Measurements from ENCODE around the gene FKBP14.

FKBP14 gene

DNA sequence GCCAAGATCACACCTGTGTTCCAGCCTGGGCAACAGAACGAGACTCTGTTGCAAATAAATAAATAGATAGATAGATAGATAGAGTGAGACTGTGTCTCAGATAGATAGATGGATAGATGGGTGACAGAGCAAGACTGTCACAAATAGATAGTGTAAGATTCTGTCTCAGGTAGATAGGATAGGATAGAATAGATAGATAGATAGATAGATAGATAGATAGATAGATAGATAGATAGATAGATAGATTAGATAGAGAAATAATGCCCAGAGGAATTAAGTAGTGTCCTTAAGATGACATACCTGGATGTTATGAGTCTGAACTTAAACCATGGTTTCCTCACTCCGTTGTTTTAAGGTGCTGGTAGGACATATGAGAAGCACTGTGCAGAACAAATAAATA, 9.7 kb upstream of the FKBP14 start:
- Histone ChIP-seq H3K4me3 (no peak overlapping the region), H3K36me3 (peaks cover 0 to 35% (median 15%) of the 10 kb centered on the region in 11 experiments; a peak in 14 of 22 replicates), H4K20me1 (peaks cover 0 to 18% (median 11%) of the 10 kb centered on the region in 11 experiments; a peak in 12 of 22 replicates), H3K4me2 (no peak overlapping the region), H3K4me1 (peaks cover 8 to 16% (median 11%) of the 10 kb centered on the region in 10 experiments; a peak in 19 of 20 replicates), H3K27me3 (no peaks in the 10 kb centered on the region), H3K27ac (no peak overlapping the region), H3K9ac (no peak overlapping the region), H3K9me3 (replicated peaks in 1 of 11) (peaks cover 2 to 16% (median 13%) of the 10 kb centered on the region in 11 experiments; a peak in 20 of 22 replicates)
- TF ChIP-seq Cebpa-rat (IDR thresholded peaks at IDR 0.05) = no peak

DNA sequence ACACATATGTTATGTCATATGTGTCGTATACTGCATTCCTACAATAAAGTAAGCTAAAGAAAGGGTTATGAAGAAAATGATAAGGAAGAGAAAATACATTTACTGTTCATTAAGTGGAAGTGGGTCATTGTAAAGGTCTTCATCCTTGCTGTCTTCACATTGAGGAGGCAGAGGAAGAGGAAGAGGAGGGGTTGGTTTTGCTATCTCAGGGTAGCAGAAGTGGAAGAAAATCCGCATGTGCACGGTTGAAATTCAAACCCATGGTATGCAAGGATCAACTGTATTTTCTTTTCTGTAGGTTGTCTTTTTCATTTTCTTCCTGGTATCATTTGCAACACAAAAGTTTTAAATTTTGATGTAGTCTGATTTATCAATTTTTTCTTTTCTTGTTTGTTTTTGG, 8.0 kb upstream of the FKBP14 start:
- H3K27me3 ChIP-seq = no peaks in the 10 kb centered on the region
- H3K36me3 ChIP-seq = peaks cover 0 to 28% (median 8%) of the 10 kb centered on the region in 11 experiments; a peak in 7 of 22 replicates
- peaks cover 19 to 33% (median 28%) of the 10 kb centered on the region in 10 experiments for H3K4me1 ChIP-seq
- H4K20me1 ChIP-seq = peaks cover 0 to 35% (median 27%) of the 10 kb centered on the region in 11 experiments; a peak in 17 of 22 replicates
- no peak overlapping the region for H3K4me2 ChIP-seq
- no peak overlapping the region for H3K27ac ChIP-seq
- H3K9ac ChIP-seq = no peak overlapping the region
- no peak overlapping the region for H3K4me3 ChIP-seq
- peaks cover 0 to 4% (median 0%) of the 10 kb centered on the region in 11 experiments; a peak in 2 of 22 replicates for H3K9me3 ChIP-seq (replicated peaks in 1 of 11)
- no peak for TF ChIP-seq Cebpa-rat (IDR thresholded peaks at IDR 0.05)

DNA sequence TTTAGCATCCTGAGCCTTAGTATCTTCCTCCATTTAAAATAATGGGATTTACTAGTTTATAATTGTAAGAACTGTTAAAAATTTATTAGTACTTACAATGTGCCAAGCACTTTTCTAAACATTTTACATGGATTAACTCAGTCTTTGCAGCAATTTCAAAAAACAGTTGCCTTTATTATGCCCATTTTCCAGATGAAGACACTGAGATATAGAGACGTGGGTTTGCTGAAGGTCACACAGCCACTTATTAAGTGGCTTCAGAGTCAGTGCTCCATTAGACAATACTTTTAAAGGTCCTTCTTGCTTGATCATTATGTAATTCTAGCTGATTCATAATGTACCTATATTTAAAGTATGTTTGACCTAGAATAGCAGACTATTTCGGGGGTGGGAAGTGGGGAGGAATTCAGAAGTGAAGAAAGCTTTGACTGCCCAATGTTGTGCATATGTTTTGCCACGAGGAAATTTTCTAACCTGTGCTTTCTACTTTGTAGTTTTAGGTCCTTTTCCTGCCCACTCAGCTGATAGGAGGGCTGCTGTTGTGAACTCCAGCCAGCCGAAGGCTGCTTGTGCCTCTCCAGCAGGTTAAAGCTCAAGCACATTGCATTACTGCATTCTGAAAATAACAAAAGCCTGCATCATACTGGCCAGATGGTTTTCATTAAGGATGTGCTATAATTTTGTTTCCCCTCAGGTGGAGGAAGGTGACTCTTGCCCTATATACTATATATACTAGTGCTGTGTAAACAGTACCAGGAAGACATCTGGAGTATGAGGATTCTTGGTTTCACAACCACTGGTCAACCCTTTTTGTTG, 6.0 kb upstream of the FKBP14 start:
- Histone ChIP-seq H3K9ac (no peak overlapping the region), H3K36me3 (peaks cover 0 to 25% (median 8%) of the 10 kb centered on the region in 11 experiments; a peak in 7 of 22 replicates), H3K4me3 (no peak overlapping the region), H3K4me1 (peaks cover 25 to 38% (median 35%) of the 10 kb centered on the region in 10 experiments), H3K9me3 (replicated peaks in 1 of 11) (no peaks in the 10 kb centered on the region), H4K20me1 (peaks cover 0 to 41% (median 27%) of the 10 kb centered on the region in 11 experiments; a peak in 16 of 22 replicates), H3K4me2 (peak overlapping the region; percentile 1 to 63 (median 42); a peak in 16 of 22 replicates), H3K27me3 (no peaks in the 10 kb centered on the region), H3K27ac (no peak overlapping the region)
- no peak for TF ChIP-seq Cebpa-rat (IDR thresholded peaks at IDR 0.05)

DNA sequence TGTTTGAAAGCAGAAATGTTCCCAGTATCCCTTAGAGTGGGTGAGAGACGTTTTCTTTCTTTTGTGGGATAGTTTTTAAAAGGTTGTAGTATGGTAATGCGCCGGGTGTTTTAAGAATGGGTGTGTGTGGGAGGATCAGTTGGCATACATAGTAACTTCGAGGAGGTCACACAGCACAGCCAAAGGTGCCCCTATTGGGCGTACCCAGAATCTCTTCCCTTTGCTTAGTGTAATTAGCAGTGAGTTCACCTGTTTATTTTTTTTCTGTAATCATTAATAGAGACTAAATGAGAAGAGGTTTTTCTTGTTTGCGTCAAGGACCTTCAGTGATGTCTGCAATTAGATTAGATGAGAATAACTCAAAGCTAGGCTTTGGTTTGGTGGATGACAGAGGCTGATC, 3.2 kb upstream of the FKBP14 start:
- H3K27me3 ChIP-seq = no peaks in the 10 kb centered on the region
- no peak overlapping the region; a peak in 1 of 22 replicates for H3K27ac ChIP-seq
- H4K20me1 ChIP-seq = peaks cover 0 to 41% (median 27%) of the 10 kb centered on the region in 11 experiments; a peak in 15 of 22 replicates
- peaks cover 39 to 56% (median 49%) of the 10 kb centered on the region in 10 experiments for H3K4me1 ChIP-seq
- TF ChIP-seq Cebpa-rat (IDR thresholded peaks at IDR 0.05) = no peak
- peak overlapping the region; percentile 87 to 97 (median 92) for H3K4me2 ChIP-seq
- no peaks in the 10 kb centered on the region for H3K9me3 ChIP-seq (replicated peaks in 1 of 11)
- H3K36me3 ChIP-seq = peaks cover 0 to 19% (median 5%) of the 10 kb centered on the region in 11 experiments; a peak in 7 of 22 replicates
- H3K9ac ChIP-seq = peak overlapping the region; percentile 75 to 88 (median 85); a peak in 19 of 22 replicates
- H3K4me3 ChIP-seq = peak overlapping the region; percentile 88 to 97 (median 93)

DNA sequence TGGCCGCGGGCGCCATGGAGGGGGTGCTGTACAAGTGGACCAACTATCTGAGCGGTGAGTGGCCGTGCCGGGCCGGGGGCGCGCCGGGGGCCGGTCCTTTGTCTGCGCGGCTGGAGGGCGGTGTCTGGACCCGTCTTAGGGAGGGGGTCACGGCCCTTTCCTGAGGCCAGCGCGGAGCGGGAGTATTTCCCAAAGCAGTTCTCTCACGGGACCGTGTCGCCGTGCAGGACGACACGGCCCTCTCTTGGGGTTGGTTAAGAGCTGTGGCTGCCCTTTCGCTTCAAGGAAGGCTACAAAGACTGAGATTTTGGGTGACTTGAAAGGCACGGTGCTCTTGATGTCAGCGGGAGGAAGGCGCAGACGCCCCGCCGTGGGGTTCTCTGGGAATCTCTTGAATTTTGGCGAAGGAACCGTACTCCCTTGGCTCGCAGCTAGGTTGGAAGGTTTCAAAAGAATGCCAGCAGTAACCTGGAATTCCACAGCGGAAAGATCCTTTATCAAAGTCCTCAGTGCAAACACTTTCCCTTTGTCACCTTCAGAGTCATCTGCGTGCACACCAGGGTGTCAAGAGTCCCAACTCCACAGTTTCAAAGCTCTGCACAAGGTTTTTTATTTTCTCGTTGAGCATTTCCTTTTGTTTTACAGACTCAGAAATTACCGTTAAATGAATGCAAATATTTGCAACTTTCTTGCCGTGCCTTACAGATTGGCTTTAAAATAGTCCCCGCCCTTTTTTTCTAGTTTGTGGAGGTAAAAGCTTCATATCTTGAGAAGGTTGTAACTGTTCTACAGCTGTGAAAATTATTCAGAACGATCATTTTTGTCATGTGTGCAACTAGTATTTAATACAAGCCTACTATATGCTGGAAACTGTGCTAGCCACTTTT, 2.5 kb upstream of the FKBP14 start:
- no peak for TF ChIP-seq Cebpa-rat (IDR thresholded peaks at IDR 0.05)
- Histone ChIP-seq H3K4me2 (peak overlapping the region; percentile 87 to 97 (median 92)), H3K27ac (peak overlapping the region; percentile 60 to 81 (median 77)), H3K27me3 (no peaks in the 10 kb centered on the region), H3K9me3 (replicated peaks in 1 of 11) (0 out of 22 replicates have a peak, but pooled peaks cover 0 to 2% (median 0%) of the 10 kb centered on the region in 11 experiments), H3K4me3 (peak overlapping the region; percentile 88 to 97 (median 93)), H3K4me1 (peaks cover 39 to 63% (median 55%) of the 10 kb centered on the region in 10 experiments), H3K9ac (peak overlapping the region; percentile 75 to 88 (median 85)), H4K20me1 (peaks cover 0 to 41% (median 27%) of the 10 kb centered on the region in 11 experiments; a peak in 15 of 22 replicates), H3K36me3 (peaks cover 0 to 12% (median under 1%) of the 10 kb centered on the region in 11 experiments; a peak in 7 of 22 replicates)

DNA sequence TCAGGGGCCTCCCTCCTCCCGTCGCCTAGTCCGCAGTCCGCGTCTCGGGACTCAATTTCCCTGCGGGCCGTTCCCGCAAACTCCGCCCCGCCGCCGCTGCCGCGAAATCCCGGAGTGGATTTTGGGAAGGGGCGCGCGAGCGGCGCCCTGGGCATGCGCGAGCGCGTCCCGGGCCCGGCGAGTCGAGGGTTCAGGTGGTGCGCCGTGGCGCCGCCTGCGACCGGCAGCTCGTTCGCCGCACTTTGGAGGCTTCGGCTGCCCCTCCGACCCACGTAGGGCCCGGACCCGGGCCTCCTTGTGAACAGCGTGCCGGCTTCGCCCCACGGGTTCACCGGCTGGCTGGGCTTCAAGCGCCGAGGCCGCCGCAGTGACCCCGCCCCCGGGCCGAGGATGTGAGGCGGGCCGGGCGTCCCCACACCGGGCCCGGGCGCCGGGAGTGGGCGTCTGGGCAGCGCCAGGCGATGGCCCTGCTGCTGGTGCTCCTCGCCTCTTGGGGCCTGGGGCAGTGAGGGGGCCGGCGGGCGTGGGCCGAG, 1.8 kb upstream of the FKBP14 start, which contains the start of gene PLEKHA8:
PLEKHA8 (plus strand) TSS at position 197 of the 533 bp plus-strand sequence. CDS start 351 bp downstream, outside the sequence.
- Histone ChIP-seq H3K4me3 (peak within 1 kb of the TSS; percentile 88 to 97 (median 93)), H3K4me1 (peaks cover 39 to 66% (median 56%) of the 10 kb centered on the region in 10 experiments), H3K27ac (peak within 1 kb of the TSS; percentile 60 to 84 (median 77)), H3K27me3 (no peaks in the 10 kb centered on the region), H3K9me3 (replicated peaks in 1 of 11) (0 out of 22 replicates have a peak, but pooled peaks cover 0 to 7% (median 0%) of the 10 kb centered on the region in 11 experiments), H3K4me2 (peak within 1 kb of the TSS; percentile 89 to 97 (median 92)), H4K20me1 (peaks cover 0 to 41% (median 27%) of the 10 kb centered on the region in 11 experiments; a peak in 15 of 22 replicates), H3K36me3 (peaks cover 0 to 7% (median 0%) of the 10 kb centered on the region in 11 experiments; a peak in 6 of 22 replicates), H3K9ac (peak within 1 kb of the TSS; percentile 75 to 88 (median 85))
- TF ChIP-seq Cebpa-rat (IDR thresholded peaks at IDR 0.05) = no peak

DNA sequence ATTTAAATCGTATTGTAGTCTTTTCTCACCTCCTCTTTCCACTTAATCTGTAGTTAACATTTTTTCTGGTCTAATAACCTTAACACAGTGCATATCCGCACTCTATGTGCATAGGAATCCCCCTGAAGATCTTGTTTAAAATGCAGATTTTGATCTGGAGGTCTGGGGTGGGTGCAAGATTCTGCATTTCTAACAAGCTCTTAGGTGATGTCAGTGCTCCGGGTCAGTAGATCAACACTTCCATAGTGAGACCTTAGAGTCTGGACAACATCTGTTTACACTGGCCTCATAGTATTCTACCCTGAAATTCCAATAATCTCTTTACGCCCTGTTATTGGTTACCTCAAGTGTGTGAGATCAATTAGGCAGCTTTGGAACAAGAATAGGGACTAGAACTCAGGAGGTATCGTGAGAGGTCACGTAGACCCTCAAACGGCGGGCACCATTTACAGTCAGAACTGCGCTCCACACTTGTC, 1.3 kb upstream of the FKBP14 start:
- H3K27me3 ChIP-seq = no peaks in the 10 kb centered on the region
- no peak for TF ChIP-seq Cebpa-rat (IDR thresholded peaks at IDR 0.05)
- H3K9me3 ChIP-seq (replicated peaks in 1 of 11) = 0 out of 22 replicates have a peak, but pooled peaks cover 0 to 7% (median 0%) of the 10 kb centered on the region in 11 experiments
- H3K4me1 ChIP-seq = peaks cover 38 to 65% (median 55%) of the 10 kb centered on the region in 10 experiments
- H3K27ac ChIP-seq = peak overlapping the region in 8 of 11 experiments; percentile 60 to 81 (median 76); a peak in 12 of 22 replicates
- peaks cover 0 to 39% (median 26%) of the 10 kb centered on the region in 11 experiments; a peak in 15 of 22 replicates for H4K20me1 ChIP-seq
- peak overlapping the region; percentile 75 to 88 (median 85); a peak in 21 of 22 replicates for H3K9ac ChIP-seq
- peak overlapping the region; percentile 88 to 97 (median 93) for H3K4me3 ChIP-seq
- peak overlapping the region; percentile 89 to 97 (median 92) for H3K4me2 ChIP-seq
- peaks cover 0 to 6% (median 0%) of the 10 kb centered on the region in 11 experiments; a peak in 4 of 22 replicates for H3K36me3 ChIP-seq

Measured in BLaER1 treated with 17β-estradiol and CSF1 and Interleukin-3, amounts not matched to agents 10 nM and 100 nM (cell line).